DND-41 (cell line): ENCODE data around the gene CBX7.

Source experiments
- EZH2 ChIP-seq: IDR thresholded peaks from 3 replicates; pipeline ENCODE4 v1.6.1; 2012; ENCODE audit warnings: borderline replicate concordance, low read depth, mild to moderate bottlenecking, moderate library complexity, low read length, inconsistent platforms; ENCODE audit not compliant: severe bottlenecking
- TF ChIP-seq, protein P1 (sequence below): IDR thresholded peaks from 2 replicates; pipeline ENCODE4 v1.5.1; 2012; ENCODE audit warnings: borderline replicate concordance, low read length, moderate library complexity, mild to moderate bottlenecking; ENCODE audit not compliant: poor library complexity, severe bottlenecking; ENCODE audit errors: extremely low read depth

DNA sequence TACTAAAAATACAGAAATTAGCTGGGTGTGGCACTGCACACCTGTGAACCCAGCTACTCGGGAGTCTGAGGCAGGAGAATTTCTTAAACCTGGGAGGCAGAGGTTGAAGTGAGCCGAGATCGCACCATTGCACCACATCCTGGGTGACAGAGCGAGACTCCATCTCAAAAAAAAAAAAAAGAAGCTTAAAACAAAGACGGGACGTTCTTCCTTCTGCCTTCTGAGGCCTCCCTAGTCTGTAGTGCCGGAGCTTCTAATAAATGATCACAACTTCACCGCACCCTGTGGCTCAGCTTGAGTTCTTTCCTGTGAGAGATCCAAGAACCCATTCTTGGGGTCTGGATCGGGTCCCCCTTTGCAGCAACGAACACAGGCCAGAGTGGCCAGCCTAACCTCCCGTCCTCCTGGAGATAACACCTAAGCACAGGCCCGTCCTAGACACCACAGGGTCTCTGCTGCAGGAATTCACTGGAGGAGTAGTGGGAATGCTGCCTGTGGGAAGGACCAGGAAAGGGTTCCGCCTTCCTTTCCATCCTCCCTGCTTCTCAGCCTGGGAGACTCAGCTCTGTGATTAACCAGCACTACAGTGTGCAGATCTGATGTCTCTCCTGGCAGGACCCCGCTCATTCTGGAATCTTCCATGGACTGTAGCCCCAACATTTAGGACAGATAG is 57.6 kb downstream of the CBX7 start:
- TF ChIP-seq, protein P1, sequence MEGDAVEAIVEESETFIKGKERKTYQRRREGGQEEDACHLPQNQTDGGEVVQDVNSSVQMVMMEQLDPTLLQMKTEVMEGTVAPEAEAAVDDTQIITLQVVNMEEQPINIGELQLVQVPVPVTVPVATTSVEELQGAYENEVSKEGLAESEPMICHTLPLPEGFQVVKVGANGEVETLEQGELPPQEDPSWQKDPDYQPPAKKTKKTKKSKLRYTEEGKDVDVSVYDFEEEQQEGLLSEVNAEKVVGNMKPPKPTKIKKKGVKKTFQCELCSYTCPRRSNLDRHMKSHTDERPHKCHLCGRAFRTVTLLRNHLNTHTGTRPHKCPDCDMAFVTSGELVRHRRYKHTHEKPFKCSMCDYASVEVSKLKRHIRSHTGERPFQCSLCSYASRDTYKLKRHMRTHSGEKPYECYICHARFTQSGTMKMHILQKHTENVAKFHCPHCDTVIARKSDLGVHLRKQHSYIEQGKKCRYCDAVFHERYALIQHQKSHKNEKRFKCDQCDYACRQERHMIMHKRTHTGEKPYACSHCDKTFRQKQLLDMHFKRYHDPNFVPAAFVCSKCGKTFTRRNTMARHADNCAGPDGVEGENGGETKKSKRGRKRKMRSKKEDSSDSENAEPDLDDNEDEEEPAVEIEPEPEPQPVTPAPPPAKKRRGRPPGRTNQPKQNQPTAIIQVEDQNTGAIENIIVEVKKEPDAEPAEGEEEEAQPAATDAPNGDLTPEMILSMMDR, result no peak
- no peak for TF ChIP-seq EZH2
